ENCODE measurements around the gene ALG9.
"Not testable (repeated sequence)": the region's sequence is repeated elsewhere in the genome, so short reads cannot be mapped to it uniquely, and the experiment has no call there.

Gene ALG9, protein sequence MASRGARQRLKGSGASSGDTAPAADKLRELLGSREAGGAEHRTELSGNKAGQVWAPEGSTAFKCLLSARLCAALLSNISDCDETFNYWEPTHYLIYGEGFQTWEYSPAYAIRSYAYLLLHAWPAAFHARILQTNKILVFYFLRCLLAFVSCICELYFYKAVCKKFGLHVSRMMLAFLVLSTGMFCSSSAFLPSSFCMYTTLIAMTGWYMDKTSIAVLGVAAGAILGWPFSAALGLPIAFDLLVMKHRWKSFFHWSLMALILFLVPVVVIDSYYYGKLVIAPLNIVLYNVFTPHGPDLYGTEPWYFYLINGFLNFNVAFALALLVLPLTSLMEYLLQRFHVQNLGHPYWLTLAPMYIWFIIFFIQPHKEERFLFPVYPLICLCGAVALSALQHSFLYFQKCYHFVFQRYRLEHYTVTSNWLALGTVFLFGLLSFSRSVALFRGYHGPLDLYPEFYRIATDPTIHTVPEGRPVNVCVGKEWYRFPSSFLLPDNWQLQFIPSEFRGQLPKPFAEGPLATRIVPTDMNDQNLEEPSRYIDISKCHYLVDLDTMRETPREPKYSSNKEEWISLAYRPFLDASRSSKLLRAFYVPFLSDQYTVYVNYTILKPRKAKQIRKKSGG

DNA sequence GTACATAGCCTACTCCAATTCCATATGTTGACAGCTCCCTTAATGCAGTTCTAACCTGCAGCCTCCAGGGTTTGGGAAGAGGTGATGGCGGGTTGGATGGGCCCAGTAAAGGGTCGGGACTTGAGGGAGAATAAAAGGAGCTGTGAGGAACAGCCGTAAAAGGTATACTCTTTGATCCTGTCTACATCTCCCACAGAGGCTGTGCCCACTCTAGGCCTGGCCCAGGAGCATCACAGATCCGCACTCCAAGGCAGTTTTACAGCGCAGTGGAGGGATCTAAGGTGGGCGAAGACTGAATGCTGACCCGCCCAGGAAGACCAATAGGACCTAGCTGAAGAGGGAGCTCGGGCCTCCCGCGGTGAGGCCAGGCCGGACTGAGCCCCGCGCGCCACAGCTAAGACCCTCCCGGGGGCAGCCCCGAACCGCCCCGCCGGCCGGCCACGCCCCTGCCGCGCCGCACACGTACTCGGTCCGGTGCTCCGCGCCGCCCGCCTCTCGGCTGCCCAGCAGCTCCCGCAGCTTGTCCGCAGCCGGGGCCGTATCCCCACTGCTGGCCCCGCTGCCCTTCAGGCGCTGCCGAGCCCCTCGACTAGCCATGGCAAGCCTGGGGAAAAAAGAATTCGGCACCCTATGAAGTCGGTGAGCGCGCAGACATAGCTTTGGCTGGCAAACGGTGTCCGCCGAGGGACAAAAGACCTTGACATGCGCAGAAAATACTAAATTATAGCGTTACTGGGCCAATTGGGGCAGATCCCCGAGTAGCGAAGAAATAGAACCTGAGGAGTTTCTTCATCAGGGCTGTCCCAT is at the start of gene ALG9:
TSS of gene ALG9 (minus strand) at position 696 of the 807 bp plus-strand sequence. CDS start at position 597, 99 bp downstream.
- DNase-seq: peak; percentile 35

DNA sequence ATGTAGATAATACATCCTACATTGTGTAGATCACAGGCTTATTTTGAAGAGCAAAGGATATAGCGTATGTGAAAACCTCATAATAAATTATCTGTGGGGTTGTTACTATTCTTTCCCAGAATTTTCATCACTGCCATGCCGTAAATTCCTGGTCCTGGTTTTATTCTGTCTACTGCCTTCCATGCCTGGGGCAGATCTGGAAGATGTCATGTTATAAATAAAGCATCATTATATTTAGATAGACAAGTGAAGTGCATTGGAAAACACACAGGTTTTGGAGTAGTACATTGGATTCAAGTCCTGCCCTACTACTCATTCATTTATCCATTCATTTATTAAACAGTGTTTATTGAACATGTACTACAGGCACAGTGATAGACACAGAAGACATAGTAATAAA is 49.5 kb upstream of the ALG9 start:
- DNase-seq: no peak

DNA sequence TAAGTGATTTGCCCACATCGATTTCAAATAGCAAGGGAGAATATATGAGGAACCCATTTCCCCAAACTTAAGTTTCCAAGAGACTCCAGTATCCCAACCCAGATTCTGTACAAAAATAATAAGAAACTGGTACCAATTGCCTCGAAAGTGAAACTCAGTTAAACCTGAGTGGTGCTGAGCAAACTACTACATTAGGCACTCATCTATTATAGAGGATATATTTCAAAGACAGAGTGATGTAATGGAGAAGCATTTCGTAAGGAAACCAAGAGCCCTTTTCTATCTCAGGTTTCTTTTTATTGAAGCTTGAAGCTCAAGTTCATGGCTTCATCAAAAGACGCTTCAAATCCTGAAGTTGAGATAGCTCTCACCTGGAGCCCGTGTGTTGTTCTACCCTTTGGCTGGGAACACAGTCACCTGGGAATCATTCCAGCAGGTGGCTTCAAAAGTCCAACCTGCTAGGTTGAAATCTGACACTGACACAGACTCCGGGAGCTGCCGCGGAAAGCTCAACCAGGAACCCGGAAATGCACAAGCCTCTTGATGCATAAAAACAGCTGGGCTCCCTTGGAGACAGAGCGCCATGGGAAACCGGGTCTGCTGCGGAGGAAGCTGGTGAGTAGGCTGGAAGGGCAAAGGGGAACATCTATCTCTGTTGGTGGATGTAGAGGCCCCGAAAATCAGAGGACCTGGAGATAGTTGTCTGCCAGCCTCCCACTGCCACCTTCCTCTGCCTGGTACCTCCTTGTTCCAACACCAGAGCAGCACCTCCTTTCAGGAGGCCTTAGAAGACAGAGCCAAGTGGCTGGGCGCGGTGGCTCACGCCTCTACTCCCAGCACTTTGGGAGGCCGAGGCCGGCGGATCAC is 47.2 kb upstream of the ALG9 start, which contains the start of gene C11orf52:
TSS of gene C11orf52 (plus strand) at position 524 of the 867 bp plus-strand sequence. CDS start at position 584, 60 bp downstream.
- peak; percentile 76 for DNase-seq

DNA sequence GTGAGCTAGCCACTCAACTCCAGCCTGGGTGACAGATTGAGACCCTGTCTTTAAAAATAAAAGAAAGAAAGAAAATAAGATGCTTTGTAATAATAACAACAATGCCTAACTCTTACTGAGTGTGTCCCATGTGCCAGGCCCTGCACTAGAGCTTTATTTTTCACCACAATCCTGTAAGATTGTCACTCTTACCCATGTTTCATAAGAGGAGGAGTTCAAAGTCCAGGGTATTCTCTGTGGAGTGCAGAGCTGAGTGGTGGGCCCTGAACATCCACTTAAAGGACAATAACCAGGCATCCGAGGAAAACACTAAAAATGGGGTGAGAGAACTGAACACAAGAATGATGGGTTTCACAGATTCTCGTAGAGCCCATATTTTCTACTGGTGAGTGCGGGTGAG is 46.4 kb upstream of the ALG9 start:
- no peak for DNase-seq

DNA sequence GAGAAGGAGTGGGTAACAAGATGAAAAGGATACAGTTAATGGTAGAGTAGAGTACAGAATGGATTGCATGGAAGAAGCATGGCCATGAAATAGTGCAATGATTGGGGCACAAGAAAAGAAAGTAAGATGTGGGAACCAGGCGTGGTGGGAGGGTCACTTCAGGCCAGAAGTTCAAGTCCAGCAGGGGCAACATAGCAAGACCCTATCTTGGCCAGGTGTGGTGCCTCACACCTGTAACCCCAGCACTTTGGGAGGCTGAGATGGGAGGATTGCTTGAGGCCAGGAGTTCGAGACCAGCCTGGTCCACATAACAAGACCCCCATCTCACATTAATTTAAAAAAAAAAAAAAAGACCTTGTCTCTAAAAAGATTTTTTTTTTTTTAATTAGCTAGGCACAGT is 45.9 kb upstream of the ALG9 start:
- no peak for DNase-seq

DNA sequence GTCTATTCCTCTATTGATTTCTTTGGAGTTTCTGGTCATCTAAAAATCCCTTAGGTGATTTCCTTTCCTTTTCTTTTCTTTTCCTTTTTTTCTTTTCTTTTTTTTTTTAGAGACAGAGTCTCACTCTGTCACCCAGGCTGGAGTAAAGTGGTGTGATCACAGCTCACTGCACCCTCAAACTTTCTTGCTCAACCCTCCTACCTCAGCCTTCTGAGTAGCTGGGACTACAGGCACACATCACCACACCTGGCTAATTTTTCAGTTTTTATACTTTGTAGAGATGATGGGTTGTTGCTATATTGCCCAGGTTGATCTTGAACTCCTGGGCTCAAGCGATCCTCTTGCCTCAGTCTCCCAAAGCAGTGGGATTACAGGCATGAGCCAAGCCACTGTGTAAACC is 45.4 kb upstream of the ALG9 start:
- DNase-seq: no peak

DNA sequence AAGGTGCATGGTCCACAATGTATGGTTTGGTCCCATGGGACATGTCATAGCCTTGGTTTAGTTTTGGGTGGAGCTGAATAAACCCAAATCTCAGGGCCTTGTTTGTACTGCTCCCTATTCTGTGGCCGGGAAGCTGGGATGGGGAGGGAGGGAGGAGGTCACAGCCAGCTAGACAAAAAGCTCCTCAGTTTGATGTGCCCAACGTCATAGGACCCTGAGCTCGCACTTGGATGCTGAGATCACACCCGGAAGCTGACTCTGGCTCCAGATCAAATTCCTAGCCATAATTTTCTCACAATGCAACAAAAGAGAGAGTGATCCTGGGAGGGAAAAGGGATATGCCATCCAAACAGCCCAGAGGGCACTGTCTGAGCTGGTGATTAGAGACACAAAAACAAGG is 42.6 kb upstream of the ALG9 start:
- DNase-seq: no peak

DNA sequence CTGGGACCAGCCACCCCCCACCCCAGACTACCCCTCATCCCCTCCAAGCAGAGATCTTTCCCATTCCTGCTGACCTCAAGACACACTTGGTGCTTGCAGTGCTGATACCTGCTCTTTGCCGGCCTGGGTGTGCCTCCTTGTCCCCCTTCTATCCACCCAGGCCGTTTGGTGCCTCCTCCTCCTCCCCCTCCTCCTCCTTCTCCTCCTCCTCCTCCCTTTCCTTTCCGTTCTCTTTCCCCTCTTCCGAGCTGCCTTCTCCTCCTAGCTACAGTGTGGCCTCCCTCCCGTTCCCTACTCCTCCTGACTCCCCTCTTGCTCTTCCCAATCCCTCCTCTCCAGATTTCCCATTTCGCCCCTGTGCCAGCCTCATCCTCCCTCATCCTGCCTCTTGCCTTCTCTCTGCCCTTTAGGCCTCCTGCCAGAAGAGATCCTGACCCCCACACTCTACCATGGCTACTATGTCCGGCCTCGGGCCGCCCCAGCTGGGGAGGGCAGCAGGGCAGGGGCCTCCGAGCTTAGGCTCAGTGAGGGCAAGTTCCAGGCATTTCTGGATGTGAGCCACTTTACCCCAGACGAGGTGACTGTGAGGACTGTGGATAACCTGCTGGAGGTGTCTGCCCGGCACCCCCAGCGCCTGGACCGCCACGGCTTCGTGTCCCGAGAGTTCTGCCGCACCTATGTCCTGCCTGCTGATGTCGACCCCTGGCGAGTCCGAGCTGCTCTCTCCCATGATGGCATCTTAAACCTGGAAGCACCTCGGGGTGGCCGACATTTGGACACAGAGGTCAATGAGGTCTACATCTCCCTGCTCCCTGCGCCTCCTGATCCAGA is 41.9 kb upstream of the ALG9 start:
- DNase-seq: no peak

DNA sequence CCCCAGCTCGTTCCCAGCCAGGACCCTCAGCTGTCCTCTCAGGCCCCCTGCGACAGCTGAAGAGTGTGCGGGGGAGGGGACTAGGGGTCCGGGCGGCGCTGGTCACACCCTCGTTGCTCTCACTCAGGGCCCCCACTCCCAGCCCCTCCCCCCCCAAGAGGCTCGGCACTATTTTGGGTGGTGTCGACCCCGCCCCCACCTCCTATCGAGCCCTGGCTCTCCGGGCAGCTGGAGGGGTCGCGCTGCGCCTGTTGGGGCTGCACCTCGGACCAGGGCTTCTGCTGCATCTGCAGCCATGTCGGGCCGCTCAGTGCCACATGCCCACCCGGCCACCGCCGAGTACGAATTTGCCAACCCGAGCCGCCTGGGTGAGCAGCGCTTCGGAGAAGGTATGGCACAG is 41.2 kb upstream of the ALG9 start, which contains the start of gene HSPB2:
TSS of gene HSPB2 (plus strand) at position 200 of the 400 bp plus-strand sequence. CDS start at position 296, 96 bp downstream.
- no peak for DNase-seq

DNA sequence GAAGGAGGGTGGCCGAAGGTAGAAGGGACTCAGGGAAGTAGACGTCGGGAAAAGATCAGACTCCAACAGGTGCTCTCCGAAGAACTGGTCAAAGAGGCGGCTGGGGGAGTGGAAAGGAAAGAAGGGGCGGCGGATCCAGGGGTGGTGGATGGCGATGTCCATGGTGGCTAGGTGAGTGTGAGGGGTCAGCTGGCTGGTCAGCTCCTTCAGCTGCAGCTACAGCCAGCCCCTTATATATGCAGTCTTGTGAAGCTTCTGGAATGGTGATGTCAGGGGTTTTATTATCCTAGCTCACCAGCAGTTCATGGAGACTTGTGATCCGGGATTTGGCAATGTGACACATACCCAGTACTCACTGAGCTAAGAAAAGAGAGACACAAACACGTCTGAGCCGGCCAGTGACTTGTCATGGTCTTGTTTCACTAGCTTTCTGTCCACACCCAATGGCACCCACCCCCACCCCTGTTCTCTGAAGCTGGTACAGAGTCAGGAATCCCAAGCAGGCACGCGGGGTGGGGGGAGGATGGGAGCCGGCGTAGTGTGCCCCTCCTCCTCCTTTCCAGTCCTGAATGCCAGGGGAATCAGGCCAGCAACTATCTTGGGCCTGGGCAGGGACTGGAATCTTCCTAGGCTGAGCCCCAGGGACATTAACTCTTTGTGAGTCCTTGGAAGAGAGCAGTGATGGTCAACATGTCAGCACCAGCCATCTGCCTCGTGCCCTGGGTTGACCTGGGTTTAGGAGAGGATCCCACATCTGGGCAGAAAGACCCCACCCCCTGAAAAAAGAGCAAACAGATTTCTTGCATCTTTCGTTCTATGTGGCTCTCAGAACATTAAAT is 40.4 kb upstream of the ALG9 start, which contains the start of gene CRYAB:
TSS of gene CRYAB (minus strand) at position 208 of the 839 bp plus-strand sequence. CDS start at position 162, 46 bp downstream.
- DNase-seq: no peak

DNA sequence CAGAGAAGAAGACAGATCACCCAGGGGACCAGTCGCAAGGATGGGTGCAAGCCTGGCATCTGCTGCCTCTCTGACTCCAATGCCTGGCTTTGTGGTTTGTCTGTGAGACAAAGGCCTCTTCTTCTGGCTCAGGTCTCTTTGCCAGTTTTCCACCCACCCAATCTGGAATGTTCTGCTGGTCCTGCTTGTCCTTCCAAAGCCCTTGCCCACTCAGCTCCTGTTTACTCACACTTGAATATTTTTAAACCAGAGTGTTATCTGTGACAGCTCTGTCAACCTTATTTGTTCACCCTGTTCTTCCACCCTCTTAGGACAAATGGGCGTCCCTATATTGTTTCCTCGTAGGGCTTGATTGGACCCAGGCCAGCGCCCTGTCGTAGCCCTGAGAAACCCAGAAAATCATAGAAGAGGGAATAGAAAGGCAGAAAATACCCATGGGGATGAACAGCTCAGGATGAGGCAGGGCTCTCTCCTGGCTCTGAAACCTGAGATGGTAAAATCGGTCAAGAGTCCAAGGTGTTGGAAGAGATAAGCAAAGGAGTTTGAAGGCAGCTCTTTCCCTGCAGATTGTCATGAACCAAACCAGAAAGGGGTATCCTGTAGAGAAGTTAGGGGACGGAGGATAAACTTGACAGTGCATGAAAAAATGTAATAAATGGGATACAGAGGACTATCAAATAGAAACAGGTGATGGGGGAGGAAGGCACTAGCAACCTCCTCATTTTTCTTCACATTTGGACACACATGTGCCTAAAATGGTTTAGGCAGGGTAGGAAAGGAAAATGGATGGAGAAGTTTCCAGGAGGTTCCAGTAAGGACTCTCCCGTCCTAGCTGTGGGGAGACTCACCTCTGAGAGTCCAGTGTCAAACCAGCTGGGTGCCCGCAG is 39.5 kb upstream of the ALG9 start:
- no peak for DNase-seq

DNA sequence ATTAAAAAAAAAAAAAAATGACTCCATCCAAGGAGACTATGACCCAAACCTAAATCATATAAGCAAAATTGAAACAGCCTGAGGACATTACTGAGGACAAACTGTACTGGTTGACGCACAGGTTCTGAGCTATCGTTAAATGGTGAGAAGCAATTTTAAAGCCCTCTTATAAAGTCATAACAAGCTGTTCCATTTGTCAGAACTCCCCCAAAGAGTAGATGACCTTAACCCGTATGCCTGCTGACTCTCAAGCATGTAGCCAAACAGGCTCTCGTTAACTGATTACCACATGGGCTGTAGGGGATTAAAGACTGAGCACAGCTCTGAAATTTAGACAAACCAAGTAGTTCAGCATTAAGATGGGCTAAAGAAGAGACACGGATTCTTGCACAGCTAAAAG is 38.0 kb upstream of the ALG9 start:
- DNase-seq: no peak

DNA sequence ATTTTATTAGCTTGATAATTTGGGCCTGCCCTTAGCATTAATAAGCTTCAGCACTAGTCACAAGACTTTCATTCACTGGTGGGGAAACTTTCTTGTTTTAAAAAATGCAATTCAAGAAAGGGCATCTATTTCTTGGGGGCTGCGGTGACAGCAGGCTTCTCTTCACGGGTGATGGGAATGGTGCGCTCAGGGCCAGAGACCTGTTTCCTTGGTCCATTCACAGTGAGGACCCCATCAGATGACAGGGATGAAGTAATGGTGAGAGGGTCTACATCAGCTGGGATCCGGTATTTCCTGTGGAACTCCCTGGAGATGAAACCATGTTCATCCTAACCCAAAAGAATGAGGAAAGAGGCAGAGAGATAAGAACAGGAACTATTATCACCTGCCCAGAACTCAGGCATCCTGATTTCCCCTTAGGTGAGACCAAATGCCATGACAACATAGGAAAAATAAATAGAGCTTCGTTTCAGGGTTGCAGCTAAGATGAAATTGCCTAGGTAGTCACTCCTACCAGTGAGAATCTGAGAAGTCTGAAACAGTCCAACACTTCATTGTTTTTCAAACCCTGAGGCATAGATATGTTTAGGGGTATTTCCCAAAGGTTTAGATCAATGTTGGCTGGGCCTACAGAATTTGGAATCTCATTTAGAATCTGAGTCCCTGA is 37.4 kb upstream of the ALG9 start:
- DNase-seq: no peak

DNA sequence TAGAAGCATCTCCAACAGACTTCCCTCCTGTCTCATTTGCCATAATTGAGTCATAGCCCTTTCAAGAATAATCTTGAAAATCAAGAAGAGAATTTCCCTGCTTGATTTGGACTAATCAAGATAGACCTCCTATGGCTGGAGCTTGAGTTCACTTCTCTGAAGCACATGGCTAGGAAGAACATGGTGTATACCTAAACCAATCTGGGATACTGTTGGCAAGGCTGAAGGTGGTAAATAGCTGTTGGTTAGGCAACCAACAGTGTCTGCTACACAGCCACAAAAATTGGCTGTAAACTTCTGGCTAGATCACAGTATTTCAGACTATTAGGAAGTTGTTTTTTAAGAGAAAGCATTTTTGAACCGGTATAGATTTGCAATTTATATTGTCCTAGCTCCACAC is 35.3 kb upstream of the ALG9 start:
- DNase-seq: no peak

DNA sequence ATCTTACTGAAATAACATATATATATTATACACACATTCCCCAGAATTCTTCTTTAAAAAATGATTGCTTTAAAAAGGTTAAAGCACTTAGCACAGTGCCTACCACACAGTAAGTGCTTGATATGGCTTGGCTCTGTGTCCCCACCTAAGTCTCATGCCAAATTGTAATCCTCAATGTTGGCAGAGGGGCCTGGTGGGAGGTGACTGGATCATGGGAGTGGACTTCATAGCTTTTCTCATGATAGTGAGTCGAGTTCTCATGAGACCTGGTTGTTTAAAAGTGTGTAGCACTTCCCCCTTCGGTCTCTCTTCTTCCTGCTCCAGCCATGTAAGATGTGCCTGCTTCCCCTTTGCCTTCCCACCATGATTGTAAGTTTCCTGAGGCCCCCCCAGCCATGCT is 34.0 kb upstream of the ALG9 start:
- no peak for DNase-seq

DNA sequence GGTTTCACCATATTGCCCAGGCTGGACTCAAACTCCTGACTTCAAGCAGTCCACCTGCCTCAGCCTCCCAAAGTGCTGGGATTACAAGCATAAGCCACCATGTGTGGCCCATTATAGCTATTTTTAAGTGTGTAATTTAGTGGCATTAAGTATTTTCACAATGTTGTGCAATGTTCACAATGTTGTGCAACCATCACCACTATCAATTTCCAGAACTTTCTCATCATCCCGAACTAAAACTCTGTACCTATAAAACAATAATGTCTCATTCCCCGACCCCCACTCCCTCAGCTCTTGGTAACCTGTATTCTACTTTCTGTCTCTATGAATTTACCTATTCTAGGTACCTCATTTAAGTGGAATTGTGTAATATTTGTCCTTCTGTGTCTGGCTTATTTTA is 15.5 kb upstream of the ALG9 start:
- no peak for DNase-seq

DNA sequence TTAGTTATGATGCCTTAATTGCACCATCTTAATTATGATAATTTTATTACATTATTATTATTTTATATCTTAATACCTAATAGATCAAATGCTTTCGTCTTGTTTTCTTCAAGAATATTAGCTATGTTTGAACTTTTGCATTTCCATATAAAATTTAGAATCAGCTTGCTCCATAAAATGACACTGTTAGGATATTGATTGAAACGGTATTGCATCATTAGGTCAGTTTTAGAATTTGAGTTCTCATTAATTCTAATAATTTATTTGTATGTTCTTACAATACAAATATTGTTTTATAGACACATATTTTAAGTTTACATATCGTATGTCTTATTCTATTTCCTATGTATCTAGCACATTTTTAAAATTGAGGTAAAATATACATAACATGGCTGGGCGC is 14.7 kb upstream of the ALG9 start:
- no peak for DNase-seq

DNA sequence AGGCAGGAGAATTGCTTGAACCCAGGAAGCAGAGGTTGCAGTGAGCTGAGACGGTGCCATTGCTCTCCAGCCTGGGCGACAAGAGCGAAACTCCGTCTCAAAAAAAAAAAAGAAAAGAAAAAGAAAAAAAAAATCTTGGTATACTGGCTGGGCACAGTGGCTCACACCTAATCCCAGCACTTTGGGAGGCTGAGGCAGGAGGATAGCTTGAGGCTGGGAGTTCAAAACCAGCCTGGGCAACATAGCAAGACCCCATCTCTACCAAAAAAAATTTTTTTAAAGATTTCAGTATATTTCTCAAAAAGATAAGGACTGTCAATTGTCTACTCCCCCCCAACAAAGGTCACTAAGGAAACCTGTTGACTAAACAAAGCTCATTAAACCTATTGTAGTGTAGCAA is 13.7 kb upstream of the ALG9 start:
- DNase-seq: not testable (repeated sequence)

DNA sequence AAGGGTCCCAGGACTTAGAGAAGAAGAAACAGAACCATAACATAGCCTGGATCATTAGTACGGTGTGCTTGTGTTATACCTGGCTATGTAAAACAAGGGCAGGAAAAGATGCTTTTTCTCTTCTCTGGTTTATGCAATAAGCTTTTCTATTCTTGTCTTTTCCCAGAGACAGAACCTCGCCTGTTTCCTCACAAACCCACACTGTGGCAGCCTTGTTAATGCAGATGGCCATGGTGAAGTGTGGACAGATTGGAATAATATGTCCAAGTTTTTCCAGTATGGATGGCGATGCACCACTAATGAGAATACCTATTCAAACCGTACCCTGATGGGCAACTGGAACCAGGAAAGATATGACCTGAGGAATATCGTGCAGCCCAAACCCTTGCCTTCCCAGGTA is 10.8 kb upstream of the ALG9 start:
- no peak for DNase-seq
